ENCODE results near the gene ACOT13.
A peak's percentile ranks its signal among the peaks of the same experiment; 100 is the strongest.
"Not testable (repeated sequence)": the region's sequence is repeated elsewhere in the genome, so short reads cannot be mapped to it uniquely, and the experiment has no call there.

Gene ACOT13

DNA sequence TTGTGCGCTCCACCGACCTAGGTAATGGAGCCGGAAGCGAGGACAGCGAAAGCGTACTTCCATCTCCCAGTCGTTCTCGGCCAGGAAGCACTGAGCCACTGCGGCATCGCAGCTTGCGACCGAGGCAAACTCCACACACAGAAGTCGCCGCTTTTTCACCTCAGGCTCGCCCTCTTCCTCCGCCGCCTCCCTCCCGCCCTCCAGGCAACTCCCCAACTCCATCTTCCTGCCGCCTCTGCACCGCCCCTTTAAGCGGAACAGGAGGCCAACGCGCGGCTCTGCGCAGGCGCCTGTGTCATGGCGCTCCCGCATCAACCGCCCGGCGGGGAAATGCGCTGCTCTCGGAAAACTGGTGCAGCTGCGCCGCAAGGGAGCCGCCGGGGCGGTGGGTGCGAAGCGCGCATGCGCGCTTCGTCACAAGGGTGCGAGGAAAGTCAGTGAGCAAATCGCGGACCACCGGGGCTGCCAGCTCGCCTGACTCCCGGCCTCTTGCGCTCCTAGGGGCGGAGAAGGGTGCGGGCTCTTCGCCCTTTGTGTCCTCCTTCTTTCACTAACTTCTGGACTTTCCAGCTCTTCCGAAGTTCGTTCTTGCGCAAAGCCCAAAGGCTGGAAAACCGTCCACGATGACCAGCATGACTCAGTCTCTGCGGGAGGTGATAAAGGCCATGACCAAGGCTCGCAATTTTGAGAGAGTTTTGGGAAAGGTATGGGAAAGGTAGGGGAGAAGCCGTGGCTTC is at the start of gene ACOT13, which contains the start of gene TDP2:
TSS of gene ACOT13 (plus strand) at position 437 of the 737 bp plus-strand sequence. CDS start at position 624, 187 bp downstream.
TSS of gene TDP2 (minus strand) at position 259 of the 737 bp plus-strand sequence. CDS start at position 222, 37 bp downstream.
- DNase-seq = peak; percentile 88 to 91

DNA sequence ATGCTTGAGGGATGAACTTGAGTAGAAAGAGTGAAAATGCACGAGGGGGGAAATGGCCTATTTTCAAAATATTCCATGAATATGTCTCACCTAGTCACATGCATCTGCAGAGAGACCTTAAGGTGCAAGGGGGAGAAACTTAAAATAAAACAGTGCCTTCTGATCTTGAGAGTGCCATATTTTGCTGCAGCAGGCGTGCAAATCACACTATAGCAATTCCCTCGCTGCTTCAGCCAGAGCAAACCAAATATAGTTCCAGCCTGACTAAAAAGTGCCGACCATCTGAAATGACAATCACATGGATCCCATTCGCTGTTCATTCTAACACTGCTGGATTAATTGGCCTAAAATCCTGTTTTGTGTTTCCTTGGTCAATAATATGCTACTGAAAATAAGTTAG is 47.2 kb upstream of the ACOT13 start:
- no peak for DNase-seq

DNA sequence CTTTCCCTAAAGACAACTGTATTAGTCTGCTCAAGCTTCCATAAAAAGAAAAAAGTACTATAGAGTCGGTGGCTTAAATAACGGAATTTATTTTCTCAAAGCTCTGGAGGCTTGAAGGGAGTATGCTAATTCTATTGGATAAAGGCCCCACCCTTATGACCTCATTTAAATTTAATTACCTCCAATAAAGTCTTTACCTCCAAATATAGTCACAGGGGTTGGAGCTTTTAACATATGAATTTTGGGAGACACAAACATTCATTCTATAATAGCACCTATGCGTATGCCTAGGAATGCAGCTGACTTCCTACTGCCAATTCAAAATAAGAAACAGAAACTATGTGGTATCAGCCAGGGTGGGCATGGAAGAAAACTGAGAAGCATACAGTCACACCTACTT is 46.2 kb upstream of the ACOT13 start:
- no peak for DNase-seq

DNA sequence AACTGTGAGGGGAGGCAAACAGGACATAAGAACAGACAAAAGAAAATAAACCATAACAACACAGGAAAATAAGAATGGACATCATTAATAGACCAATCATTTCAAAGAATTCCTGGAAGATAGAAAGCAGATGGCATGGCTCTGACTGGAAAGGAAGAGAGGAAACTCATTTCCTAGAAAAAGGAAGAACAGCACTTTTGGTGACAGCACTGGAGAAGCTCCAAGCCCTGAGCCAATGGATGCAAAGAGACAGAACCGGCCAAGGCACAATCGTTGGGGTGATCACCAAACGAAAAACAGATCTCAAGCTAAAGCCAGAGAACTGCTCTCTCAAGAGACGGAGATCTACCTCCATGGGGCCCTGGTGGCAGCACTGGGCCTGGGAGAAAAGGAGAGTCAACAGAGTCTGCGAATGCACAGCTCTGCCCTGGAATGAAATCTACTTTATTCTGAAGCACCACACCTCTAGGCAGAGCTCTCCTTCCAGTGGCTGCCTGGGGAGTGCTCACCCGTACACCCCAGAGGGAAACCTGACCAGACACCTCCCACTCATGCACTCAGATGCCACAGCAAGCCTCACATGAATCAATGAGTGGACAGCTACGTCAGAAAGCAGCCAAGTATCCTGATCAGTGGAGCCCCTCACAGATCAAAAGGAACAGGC is 45.1 kb upstream of the ACOT13 start:
- no peak for DNase-seq

DNA sequence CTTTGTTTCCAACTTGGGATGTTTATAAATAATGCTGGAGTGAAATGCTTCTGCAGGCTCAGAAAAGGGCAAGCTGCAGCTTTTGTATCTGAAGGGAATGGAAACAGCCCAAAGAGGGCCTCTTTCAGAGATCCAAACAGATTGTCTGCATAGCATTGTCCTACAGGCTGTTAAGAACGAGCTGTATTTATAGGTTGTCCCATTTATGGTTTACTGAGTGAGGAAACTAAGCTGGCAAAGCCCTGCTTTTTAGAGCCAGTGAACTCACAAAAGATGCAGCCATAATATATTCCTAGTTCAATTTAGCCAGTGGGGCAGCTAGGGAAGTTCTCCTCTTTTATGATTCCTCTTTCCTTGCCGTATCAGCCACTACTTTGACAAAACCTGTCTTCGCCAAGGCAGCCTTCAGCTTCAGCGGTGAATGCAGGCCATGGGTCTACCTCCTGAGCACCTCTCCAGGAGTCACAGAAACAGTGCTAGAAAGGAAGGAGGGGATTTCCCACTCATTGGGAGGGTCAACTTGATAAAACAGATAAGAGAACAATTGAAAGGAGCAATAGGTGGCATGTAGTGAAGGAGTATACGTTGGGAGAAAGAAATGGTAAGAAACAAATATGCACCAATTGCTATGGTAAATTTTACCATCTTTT is 35.9 kb upstream of the ACOT13 start:
- DNase-seq = peak in 1 of 2 donors; percentile 46

DNA sequence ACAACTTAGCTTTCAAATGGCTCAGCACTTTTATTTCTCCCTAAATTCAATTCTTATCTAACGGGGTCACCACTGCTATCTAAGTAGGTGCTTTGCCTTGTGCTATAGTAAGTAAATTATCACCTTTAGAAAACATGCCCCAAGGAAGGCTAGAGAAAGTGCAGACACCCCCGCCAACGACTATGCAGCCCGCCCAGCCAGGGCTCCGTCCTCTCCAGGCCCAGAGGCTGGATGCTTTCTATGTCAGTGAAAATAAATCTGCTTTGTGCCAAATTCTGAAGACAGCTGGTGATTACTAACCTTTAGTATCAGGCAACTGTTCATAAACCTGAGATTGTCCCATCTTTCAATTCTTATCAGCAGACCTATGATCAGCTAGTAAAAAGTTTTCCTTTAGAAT is 35.2 kb upstream of the ACOT13 start:
- no peak for DNase-seq

DNA sequence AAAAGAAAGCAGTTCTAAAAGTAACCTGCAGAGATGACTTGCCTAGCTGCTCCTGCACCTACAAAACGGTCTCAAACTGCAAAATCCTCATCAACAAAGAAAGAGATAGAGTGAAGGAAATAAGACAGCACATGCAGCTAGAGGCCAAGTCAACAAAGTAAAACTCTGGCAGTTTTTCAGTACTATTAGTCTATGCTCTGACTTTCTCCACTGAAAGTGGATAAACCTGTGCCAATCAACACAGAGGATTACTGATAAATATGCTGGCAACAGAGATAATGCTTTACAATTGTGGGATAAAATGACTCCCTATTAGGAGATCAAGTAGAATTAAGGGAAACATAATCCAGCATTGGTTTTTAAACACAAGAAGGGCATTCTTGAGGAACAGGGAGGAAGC is 34.3 kb upstream of the ACOT13 start:
- DNase-seq = no peak

DNA sequence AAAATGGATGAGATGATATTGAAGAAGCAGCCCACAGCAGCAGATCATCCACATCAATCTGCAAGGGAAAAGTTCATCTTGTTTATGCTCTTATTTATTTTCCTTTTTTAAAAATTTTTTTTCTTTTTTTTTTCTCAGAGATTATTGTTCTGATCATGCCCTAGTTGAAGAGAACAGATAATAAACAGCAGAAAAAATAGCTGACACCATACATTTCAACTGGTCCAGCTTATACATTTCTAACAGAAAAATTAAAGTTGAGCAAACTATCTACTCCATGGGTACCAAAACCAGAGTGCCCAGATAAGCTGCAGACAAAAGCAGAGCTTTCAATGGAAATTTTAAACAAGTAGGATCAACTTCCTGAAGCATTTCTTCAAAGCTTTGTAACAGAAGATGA is 30.2 kb upstream of the ACOT13 start:
- DNase-seq = no peak

DNA sequence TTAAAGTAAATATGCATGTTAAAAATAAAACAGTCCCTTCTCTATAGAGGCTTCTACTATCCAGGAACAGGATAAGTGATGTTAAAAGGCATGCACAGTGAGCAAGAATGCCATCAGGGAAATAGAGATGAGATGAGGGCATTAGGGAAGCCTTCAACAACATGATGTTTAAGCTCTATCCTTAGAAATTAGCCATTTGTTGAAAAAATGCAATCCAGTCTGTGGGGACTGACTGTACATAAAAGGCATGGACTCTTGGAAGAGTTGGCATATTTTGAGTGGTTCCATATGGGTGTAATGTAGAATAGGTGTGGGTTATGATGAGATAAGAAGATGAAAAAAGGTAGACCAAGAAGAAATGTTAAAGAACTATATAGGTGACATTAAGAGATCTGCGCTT is 26.7 kb upstream of the ACOT13 start:
- DNase-seq = no peak

DNA sequence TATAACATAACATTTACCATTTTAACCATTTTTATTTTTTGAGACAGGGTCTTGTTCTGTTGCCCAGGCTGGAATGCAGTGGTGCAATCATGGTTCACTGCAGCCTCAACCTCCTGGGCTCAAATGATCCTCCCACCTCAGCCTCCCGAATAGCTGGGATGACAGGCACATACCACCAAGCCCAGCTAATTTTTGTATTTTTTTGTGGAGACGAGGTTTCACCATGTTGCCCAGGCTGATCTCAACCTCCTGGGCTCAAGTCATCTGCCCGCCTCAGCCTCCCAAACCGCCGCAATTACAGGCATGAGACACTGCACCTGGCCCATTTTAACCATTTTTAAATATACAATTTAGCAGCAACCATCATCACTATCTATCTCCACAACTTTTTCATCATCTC is 26.2 kb upstream of the ACOT13 start:
- not testable (repeated sequence) for DNase-seq

DNA sequence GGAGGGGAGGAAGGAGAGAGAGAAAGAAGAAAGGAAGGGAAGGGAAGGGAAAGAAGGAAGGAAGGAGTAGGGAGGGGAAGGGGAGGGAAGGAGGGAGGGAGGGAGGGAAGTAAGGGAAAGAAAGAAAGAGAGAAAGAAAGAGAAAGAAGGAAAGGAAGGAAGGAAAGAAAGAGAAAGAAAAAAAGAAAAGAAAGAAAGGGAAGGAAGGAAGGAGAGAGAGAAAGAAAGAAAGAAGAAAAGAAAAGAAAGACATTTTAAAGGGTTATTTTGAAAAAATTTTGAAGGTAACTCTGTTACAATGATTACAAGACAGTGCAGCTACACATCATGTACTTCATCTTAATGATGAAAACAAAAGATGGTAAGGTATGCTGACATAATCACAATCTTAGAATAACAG is 24.8 kb upstream of the ACOT13 start:
- DNase-seq = no peak

DNA sequence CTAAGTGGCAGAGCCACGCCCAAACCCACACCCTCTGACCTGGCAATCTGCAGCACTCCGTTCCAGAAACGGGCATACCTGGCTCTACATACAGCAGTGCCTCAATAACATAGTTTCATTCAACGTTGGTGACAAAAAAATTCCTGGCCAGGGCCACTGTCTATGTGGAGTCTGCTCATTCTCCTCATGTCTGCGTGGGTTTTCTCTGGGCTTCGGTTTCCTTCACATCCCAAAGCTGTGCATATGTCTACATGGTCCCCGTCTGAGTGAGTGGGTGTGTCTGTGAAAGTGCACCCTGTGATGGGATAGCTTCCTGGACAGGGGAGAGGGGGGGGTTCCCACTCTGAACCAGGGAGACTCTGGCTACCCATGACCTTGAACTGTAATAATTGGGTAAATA is 23.0 kb upstream of the ACOT13 start:
- no peak for DNase-seq

DNA sequence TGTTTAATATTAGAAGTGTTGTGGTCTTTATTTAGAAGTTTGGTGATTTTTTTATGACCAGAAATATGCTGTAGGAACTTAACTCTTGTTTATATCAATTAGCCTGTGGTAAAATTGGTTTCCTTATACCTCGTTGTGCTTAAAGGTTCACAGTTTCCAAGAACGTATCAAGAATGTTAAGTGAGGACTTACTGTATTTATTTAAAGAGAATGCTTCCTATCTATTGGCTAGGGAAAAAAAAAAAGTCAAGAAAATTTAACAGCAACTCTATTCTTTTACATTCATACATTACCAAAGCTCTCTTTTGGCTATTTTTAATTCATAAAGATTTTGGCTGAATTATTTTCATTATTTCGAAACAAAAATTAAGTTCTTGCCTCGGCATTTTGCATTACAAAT is 22.5 kb upstream of the ACOT13 start:
- DNase-seq = no peak

DNA sequence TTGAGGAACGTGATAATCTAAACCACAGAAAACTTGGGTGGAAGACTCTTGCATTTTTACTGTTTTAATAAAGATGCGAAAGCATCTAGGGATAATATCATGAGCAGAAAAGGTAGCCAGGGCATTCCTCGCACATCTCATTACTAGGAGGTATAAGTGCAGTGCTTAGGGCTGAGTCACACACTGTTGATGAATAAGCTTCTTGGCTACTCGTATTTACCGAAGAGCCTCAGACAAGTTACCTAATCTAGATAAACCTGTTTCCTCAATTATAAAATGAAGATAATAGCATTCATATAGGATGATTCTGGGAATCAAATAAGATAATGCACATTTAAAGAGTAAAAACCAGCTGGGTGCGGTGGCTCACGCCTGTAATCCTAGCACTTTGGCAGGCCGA is 20.1 kb upstream of the ACOT13 start:
- DNase-seq = no peak

DNA sequence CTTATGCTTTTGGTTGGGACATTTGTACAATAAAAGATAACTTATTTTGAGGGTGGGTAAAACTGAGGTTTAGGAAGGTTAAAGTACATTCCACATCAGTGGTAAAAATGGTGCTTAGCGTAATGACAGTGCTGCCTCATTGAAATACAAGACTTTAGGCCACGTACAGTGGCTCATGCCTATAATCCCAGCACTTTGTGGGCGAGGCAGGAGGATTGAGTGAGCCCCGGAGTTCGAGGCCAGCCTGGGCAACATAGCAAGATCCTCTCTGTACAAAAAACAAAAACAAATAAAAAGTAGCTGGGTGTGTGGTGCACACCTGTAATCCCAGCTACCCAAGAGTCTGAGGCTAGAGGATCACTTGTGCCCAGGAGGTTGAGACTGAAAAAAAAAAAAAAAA is 18.6 kb upstream of the ACOT13 start:
- no peak for DNase-seq

DNA sequence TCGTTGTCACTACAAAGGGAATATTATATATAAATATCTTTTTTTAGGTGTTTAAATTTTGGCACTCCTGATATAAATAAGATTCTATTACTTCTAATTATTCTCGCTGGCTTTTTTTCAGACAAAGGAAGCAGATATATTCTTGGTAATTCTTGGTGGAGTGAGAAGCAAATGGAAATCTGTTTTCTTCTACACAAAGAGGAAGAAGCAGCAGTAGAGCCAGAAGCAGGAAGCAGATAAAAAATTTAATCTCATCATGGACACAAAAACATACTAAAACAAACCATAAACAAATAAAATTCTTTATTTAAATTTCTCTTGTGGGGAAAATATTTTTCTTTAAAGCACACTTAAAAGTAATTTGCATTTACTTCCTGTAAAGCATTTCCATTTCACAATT is 17.2 kb upstream of the ACOT13 start:
- DNase-seq = no peak

DNA sequence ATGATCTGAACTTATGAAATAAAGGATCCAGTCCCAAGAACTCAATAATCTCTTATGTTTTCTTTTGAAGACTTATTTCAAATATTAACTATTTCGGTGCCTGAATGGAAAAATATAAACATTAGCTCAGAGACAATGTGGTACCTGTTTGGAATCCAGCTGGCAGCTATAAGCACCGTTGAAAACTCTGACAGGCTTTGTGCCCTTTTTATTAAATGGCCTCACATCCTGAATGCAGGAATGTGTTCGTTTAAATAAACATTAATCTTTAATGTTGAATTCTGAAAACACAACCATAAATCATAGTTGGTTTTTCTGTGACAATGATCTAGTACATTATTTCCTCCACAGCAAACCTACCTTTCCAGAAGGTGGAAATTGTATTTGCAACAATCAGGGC is 16.5 kb upstream of the ACOT13 start:
- no peak for DNase-seq

DNA sequence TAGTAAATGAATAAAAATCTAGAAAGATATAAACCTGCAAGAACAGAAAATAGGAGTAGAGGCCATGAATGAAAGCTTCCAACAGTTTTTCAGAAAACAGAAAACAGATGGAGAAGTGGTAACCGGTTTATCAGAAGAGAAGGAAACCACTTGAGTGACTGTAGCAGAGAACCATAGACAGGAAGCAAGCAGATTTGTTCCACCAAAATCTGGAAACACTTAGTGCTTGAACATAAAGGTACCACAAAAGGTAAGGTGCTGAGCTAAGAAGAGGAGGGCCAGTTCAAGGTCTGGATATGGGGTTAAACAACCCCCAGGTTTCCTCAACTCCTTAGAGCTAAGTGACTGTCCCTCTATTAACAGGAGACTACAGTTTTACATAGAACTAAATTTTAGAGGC is 11.7 kb upstream of the ACOT13 start:
- no peak for DNase-seq

DNA sequence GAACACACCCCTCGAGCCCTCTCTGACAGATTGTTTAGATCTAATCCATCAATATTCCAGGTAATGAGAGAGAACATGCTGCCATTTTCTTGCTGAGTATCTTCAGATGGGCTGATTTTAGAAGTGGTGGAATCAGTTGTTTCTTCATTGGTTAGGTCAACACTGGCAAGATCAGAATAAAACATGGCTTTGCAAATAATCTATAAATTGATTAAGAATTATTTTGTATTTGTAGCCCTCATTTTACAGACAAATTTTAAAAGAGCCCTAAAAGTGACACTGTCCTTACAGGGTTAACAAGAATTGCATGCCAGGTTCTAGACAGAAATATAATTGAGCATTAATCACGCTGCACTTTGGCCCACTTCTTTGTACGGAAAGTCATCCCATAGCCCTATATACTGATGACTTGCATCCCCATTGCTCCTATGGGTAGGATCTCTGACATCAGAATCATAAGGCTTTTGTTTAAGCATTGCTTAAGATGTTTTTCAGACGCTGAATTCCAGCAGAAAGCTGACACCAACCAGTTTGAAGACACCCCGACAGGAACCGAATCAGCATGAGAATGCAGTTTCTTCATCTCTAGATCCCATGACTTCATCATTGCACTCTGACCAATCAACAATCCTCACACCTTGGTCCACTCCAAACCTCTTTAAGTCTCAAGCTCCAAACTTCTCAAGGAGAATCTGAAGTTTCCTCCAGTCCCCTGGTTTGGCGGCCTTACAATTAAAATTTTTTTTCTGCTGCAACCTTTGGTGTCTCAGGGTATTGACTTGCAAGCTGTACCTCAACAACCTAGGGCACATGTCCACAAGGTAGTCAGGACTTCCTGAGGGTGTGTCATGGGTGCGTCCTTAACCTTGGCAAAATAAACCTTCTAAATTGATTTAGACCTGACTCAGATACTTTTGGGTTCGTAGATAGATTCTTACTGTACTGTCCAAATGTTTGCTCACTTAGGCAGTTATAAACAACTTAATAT is 8.0 kb upstream of the ACOT13 start:
- no peak for DNase-seq

DNA sequence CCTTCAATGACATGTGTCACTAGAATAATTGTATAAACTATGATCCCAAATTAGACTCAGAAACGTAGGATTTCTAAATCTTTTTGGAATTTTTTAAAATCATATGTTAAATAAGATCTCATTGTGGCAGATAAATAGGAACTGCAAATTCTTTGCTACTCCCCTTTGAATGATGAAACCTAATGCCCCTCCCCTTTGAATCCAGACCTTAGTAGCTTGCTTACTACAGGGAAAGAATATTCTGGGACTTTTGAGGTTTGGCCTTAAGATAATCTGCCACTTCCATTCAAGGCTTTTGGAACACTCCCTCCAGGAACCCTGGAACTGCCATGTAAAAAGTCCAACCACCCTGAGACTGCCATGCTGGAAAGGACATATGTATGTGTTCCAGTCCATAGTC is 7.3 kb upstream of the ACOT13 start:
- no peak for DNase-seq

DNA sequence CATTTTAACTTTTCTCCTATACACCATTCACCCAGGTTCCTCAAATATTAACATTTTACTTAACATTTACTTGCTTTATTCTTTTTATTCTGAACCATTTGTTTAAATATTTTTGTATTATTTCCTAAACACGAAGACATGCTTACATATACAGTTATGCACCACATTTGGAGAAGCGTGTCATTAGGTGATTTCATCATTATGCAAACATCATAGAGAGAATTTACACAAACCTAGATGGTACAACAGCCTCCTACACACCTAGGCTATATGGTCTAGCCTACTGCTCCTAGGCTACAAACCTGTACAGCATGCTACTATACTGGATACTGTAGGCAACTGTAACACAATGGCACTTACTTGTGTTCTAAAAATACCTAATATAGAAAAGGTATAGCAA is 6.8 kb upstream of the ACOT13 start:
- no peak for DNase-seq

DNA sequence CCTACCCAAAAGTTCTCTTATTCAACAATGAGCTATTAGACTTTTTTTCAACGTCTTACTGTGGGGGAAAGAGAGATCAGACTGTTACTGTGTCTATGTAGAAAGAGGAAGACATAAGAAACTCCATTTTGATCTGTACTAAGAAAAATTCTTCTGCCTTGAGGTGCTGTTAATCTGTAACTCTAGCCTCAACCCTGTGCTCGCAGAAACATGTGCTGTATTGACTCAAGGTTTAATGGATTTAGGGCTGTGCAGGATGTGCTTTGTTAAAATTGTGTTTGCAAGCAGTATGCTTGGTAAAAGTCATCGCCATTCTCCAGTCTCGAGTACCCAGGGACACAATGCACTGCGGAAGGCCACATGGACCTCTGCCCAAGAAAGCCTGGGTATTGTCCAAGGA is 5.1 kb upstream of the ACOT13 start:
- DNase-seq = not testable (repeated sequence)

DNA sequence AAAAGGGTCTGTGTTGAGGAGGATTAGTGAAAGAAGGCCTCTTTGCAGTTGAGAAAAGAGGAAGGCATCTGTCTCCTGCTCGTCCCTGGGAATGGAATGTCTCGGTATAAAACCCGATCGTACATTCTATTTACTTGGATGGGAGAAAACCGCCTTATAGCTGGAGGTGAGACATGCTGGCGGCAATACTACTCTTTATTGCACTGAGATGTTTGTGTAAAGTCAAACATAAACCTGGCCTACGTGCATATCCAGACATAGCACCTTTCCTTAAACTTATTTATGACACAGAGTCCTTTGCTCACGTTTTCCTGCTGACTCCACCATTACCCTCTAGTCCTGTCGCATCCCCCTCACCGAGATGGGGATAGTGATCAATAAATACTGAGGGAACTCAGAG is 4.6 kb upstream of the ACOT13 start:
- no peak for DNase-seq

Data from hippocampal formation (tissue), 2 donors.